HEK293 (cell line): ENCODE data around the gene SCAF11.

Source experiments
- CTCF ChIA-PET: fragments of 350-600 bp; formaldehyde crosslinking; extraction: SDS; loops from one replicate; lab custom pipeline; 2021; ENCODE audit warnings: antibody characterized with exemption; lab: Yijun Ruan, JAX
- POLR2A ChIA-PET: fragments of 300-600 bp; formaldehyde crosslinking; extraction: SDS; loops from one replicate; lab custom pipeline; 2020; ENCODE audit warnings: antibody characterized with exemption, inconsistent platforms; lab: Yijun Ruan, JAX
- H3K27ac ChIP-seq: fragments of 200-500 bp; sonication (Bioruptor generic); 2 replicates; pipeline ENCODE4 v1.5.1; 2014; ENCODE audit warnings: low read depth, low read length, control low read depth, inconsistent platforms; ENCODE audit errors: extremely low read depth
- H3K36me3 ChIP-seq, 2 experiments: fragments of 200-500 bp in 1 of 2; sonication (Bioruptor generic) in 1 of 2; 1 replicate in 1 of 2; 2 replicates in 1 of 2; pipeline ENCODE4 v1.5.1; 2014 to 2017; ENCODE audit warnings: inconsistent platforms in 2 of 2, low read length in 2 of 2; ENCODE audit not compliant: control insufficient read depth in 2 of 2, insufficient read depth in 1 of 2
- H3K4me1 ChIP-seq: fragments of 200-500 bp; sonication (Bioruptor generic); 2 replicates; pipeline ENCODE4 v1.5.1; 2014; ENCODE audit warnings: mild to moderate bottlenecking, low read length, inconsistent platforms; ENCODE audit not compliant: control insufficient read depth, insufficient read depth
- H3K4me3 ChIP-seq: 2 replicates; pipeline ENCODE4 v1.5.1; 2011; ENCODE audit warnings: low read depth, mild to moderate bottlenecking, control low read depth, low read length, moderate library complexity
- H3K9me3 ChIP-seq: fragments of 200-500 bp; sonication (Bioruptor generic); 2 replicates; pipeline ENCODE4 v1.5.1; 2014; ENCODE audit warnings: low read depth, low read length, inconsistent platforms; ENCODE audit not compliant: control insufficient read depth, insufficient read depth
- AEBP2 ChIP-seq: fragments of 450-650 bp; formaldehyde crosslinking; IDR thresholded peaks from 2 replicates; pipeline ENCODE4 v1.5.1; 2016; ENCODE audit warnings: missing biosample characterization, missing genetic modification characterization, borderline replicate concordance
- ELK4 ChIP-seq: IDR thresholded peaks from 2 replicates; pipeline ENCODE4 v1.6.1; 2011; ENCODE audit warnings: mild to moderate bottlenecking, low read depth, low read length, borderline replicate concordance
- FEZF1 ChIP-seq: fragments of 450-650 bp; formaldehyde crosslinking; IDR thresholded peaks from 2 replicates; pipeline ENCODE4 v1.5.1; 2016; ENCODE audit warnings: missing biosample characterization, missing genetic modification characterization
- KLF8 ChIP-seq: fragments of 450-650 bp; formaldehyde crosslinking; IDR thresholded peaks from 2 replicates; pipeline ENCODE4 v1.5.1; 2016; ENCODE audit warnings: missing biosample characterization, missing genetic modification characterization
- MYNN ChIP-seq: fragments of 450-650 bp; formaldehyde crosslinking; IDR thresholded peaks from 2 replicates; pipeline ENCODE4 v1.5.1; 2016; ENCODE audit warnings: missing biosample characterization, missing genetic modification characterization, borderline replicate concordance
- PRDM6 ChIP-seq: fragments of 450-650 bp; formaldehyde crosslinking; IDR thresholded peaks from 2 replicates; pipeline ENCODE4 v1.5.1; 2017; ENCODE audit warnings: missing biosample characterization, missing genetic modification characterization
- REST ChIP-seq: fragments of 450-650 bp; formaldehyde crosslinking; IDR thresholded peaks from 2 replicates; pipeline ENCODE4 v1.5.1; 2016; ENCODE audit warnings: missing biosample characterization, missing genetic modification characterization
- TRIM28 ChIP-seq: IDR thresholded peaks from 2 replicates; pipeline ENCODE4 v1.6.1; 2011; ENCODE audit warnings: low read length, control low read depth, borderline replicate concordance
- ZBTB6 ChIP-seq: fragments of 450-650 bp; formaldehyde crosslinking; IDR thresholded peaks from 2 replicates; pipeline ENCODE4 v1.5.1; 2017; ENCODE audit warnings: missing biosample characterization, missing genetic modification characterization
- ZNF140 ChIP-seq: fragments of 450-650 bp; formaldehyde crosslinking; IDR thresholded peaks from 2 replicates; pipeline ENCODE4 v1.5.1; 2016; ENCODE audit warnings: missing biosample characterization, missing genetic modification characterization
- ZNF174 ChIP-seq: fragments of 450-650 bp; formaldehyde crosslinking; IDR thresholded peaks from 2 replicates; pipeline ENCODE4 v1.5.0; 2017; ENCODE audit warnings: missing biosample characterization, mild to moderate bottlenecking, missing genetic modification characterization
- ZNF2 ChIP-seq: fragments of 450-650 bp; formaldehyde crosslinking; IDR thresholded peaks from 2 replicates; pipeline ENCODE4 v1.5.1; 2016; ENCODE audit warnings: missing biosample characterization, missing genetic modification characterization
- ZNF23 ChIP-seq: fragments of 450-650 bp; formaldehyde crosslinking; IDR thresholded peaks from 2 replicates; pipeline ENCODE4 v1.5.1; 2016; ENCODE audit warnings: missing biosample characterization, missing genetic modification characterization, borderline replicate concordance
- ZNF266 ChIP-seq: fragments of 450-650 bp; formaldehyde crosslinking; IDR thresholded peaks from 2 replicates; pipeline ENCODE4 v1.5.1; 2016; ENCODE audit warnings: missing biosample characterization, missing genetic modification characterization, low read depth
- ZNF514 ChIP-seq: fragments of 450-650 bp; formaldehyde crosslinking; IDR thresholded peaks from 2 replicates; pipeline ENCODE4 v1.5.1; 2016; ENCODE audit warnings: missing biosample characterization, missing genetic modification characterization
- ZNF558 ChIP-seq: fragments of 450-650 bp; formaldehyde crosslinking; IDR thresholded peaks from 2 replicates; pipeline ENCODE4 v1.5.1; 2016; ENCODE audit warnings: missing biosample characterization, missing genetic modification characterization
- ZNF677 ChIP-seq: fragments of 450-650 bp; IDR thresholded peaks from 2 replicates; pipeline ENCODE4 v1.5.0; 2018; ENCODE audit warnings: missing biosample characterization, mild to moderate bottlenecking, missing genetic modification characterization, moderate library complexity

SCAF11 gene

GRCh38 chr12:45912774-45913173 is 77.6 kb downstream of the SCAF11 start (continued):
- TF ChIP-seq PRDM6 (tag by site-specific recombination) (peak; percentile 70), ZNF174 (tag by site-specific recombination) (0 out of 2 replicates have a peak, but pooled peaks have one; percentile 28)

- Histone ChIP-seq H3K4me1 (peaks cover 4% of the 10 kb centered on the region; the same call in 1 of the 2 replicates), H3K27ac (no peak overlapping the region), H3K36me3 (peaks cover 10 to 15% of the 10 kb centered on the region in 2 experiments), H3K9me3 (no peaks in the 10 kb centered on the region), H3K4me3 (no peak overlapping the region)
- ChIA-PET POLR2A (no interaction called here), CTCF (interaction anchor here (0.6 to 0.7 kb wide), 2 partner anchors 15 to 764 kb away, joined by 3 read pairs; no protein-coding TSS in a partner anchor)
- TF ChIP-seq MYNN (tag by site-specific recombination) (no peak), REST (tag by site-specific recombination) (no peak), ZNF266 (tag by site-specific recombination) (no peak), ZBTB6 (tag by site-specific recombination) (no peak), KLF8 (tag by site-specific recombination) (no peak), FEZF1 (tag by site-specific recombination) (no peak), ZNF558 (no peak), ZNF514 (tag by site-specific recombination) (no peak), ZNF677 (tag by site-specific recombination) (no peak), ELK4 (no peak), ZNF23 (tag by site-specific recombination) (no peak), ZNF2 (tag by site-specific recombination) (no peak), AEBP2 (tag by site-specific recombination) (no peak), ZNF140 (no peak), TRIM28 (no peak)
Observed at GRCh38 chr12:45909041-45909713, 81.2 kb downstream of the SCAF11 start.
